GM19467 (cell line): ENCODE measurements around the gene ETV7.

Experiments
- ATAC-seq: cut with Tn5 transposase; IDR thresholded peaks from one replicate; pipeline ENCODE4 v1.9.1; 2021; ENCODE audit warnings: mild to moderate bottlenecking, moderate library complexity; ENCODE audit not compliant: unreplicated experiment

The ETV7 gene

DNA sequence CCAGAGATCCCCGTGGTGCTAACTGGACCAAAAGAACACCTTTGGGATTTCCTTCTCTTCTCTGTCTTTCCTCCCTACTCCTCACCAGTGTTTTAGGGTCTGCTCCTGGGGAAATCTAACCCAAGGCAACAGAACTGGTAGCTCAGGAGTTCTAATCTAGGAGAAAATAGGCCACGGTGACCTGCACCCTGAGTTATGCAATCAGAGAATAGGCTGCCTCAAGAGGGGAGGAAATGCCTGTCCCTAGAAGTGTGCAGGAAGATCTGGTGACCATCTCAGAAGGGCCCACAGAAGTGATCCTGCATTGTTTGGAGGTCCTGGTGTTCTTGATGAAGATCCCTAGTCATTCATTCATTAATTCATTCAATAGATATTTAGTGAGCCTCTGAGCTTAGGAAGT, 3.4 kb downstream of the ETV7 start:
- no peak for ATAC-seq

DNA sequence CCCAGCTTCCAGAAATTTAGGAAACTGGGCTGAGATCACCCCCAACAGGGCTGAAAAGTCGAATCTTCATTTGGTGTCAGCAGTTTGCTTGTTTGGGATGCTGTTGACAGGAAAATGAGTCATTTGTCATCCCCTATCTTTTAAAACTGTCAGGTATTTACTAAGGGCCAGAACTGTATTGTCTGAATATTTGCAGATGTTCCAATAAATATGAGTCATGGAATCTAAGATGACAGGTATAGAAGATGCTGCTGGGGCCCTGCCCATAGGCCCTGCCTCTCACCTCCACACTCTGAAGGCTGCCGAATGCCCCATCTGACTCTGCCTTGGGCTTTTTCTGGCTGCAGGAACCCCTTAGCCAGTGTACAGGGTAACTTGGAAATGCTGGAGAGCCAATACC, 3.9 kb downstream of the ETV7 start:
- no peak for ATAC-seq

DNA sequence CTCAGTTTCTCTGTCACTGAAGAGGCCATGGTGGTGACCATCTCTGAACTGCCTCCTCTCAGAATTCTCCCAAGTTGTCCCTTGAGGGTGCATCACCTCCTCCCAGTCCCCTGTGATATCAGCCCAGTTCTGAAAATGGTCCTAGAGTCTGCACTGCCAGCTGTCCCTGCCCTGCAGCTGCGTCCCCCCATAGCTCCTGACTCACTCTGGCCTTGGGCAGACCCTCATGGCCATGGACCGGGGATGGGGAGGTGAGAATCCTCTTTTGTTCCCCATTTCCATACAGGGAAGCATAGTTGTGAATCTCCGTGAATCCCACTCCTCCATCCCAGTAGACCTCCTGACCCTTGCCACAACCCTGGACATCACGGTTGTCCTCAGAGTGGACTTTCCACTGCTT, 4.5 kb downstream of the ETV7 start:
- no peak for ATAC-seq

DNA sequence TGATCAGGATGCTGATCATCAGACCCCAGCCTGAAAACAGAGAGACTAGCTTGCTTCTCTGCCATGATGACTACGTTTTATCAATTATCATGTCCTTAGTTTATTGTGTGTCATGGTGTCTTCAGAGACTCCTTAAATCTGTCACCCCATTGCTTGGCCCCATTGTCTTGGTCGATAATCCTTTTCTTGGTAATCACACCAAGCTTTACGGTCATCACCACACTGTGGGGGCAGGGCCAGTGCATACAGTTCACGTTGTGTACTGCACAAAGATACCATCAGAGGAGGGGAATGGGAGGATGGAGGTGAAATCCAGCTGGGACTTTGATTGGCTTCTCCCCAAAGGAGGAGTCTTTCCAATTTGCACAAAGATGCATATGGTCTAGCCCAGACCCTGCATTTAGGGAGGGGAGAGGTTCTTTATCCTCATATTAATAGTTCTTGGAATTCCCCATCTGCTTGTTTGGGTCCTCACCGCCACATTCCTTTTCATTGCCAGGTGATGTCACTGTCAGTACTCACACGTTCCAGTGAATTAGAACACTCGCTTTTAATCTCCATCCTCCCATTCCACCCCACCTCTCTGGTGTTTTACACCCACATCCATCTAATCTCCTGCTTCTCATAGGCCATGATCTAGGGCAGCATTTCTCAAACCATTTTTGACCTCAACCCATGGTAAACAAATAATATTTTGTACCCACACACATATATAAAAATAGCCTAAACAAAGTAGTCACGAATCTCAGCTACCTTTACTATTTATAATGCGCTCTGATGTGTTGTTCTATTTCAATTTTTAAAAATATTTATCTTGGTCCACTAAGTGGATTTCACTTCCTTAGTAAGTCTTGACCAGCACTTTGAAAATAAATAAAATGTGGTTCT, 5.7 kb downstream of the ETV7 start:
- ATAC-seq, result no peak

DNA sequence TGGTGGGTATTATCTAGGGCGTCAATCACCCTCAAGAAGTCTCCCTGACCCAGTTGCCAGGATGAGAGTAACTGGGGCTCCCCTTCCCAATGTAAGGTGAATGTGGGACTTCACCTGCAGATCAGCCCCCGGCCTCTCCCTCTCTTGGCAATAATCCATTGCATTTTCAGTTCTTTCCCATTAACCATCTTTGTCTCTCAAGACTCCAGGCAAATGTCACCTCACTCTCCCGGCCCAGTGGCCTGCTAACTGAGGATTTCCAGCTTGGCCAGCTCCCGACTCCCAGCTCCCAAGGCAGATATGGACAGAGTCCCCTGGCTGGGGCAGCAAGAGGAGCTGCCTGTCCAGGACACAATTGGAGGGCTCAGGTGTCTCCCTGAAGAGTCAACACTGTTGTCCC, 7.3 kb downstream of the ETV7 start:
- ATAC-seq, result no peak

DNA sequence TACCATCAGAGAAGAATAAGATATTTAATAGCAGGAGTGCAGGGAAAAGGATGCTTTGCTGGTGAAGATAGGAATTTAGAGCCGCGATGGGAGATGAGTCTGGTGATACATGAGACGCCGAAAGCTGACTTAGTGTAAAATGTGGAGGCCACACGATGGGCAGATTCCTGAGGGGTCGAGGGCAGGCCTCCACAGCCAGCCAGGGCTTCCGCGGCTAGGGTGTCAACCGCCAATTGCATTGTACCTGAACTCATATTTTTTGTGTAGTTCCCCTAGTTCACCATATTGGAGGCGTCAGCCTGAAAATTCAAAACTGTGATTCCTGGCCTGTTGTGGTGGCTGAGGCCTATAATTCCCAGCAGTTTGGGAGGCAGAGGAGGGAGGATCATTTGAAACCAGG, 8.5 kb downstream of the ETV7 start:
- no peak for ATAC-seq

DNA sequence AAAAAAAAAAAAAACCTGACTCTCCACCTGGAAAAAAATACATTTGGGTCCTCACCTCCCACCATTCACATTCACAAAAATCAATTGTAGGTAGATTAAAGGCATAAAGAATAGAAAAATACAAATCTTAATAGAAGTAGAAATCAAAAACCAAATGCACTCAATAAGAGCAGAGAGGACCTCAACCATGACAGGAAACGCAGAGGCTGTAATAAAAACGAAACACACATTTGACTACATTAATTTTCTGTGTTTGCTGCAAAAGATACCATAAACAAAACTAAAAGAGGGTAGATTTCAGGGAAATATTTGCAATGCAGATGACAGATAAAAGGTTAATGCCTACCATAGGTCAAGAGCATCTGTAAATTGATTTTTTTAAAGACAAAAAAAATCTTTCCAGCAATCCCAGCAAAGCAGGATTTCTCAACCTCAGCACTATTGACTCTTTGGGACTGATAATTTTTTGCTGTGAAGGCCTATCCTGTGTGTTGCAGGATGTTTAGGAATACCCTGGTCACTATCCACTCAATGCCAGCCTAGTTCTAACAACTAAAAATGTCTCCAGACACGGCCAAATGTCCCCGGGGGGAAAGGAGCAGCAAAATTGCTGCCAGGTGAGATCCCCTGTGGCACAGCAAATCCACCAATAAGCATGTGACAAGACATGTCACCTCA, 9.1 kb downstream of the ETV7 start:
- no peak for ATAC-seq

DNA sequence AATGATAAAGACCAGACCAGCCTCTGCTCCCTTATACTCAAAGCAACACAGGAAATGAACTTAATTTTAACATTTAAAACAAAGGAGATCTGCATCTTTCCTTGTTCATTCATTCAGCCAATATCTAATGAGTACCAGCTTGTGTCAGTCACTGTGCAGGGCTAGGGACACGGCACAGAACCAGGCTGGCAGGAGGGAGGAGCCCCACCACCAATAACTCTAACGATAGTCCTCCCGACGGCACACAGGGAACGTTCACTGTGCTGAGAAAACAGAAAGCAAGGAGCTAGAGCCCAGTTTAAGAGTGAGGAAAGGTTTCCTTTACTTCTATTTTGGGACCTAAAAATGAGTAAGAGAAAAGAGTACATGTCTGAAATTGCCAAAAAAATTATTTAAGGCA, 9.9 kb downstream of the ETV7 start:
- ATAC-seq, result no peak

DNA sequence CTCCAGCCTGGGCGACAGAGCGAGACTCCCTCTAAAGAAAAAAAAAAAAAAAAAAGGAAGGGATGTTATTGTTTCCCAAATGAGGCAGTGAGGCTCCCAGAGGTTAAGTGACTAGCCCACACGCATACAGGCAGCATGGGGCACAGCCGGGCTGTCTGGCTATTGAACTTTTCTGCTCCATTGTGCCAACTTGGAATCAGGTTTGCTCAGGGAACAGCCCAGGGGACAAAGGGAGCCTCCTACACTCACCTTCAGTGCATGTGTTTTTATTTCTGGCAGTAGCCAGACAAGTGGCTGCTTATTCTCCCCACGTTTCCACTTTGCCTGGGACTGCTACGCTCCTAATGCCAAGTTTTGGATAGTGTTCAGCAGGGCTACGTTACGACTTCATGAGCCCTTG, 10.7 kb downstream of the ETV7 start:
- ATAC-seq, result no peak

DNA sequence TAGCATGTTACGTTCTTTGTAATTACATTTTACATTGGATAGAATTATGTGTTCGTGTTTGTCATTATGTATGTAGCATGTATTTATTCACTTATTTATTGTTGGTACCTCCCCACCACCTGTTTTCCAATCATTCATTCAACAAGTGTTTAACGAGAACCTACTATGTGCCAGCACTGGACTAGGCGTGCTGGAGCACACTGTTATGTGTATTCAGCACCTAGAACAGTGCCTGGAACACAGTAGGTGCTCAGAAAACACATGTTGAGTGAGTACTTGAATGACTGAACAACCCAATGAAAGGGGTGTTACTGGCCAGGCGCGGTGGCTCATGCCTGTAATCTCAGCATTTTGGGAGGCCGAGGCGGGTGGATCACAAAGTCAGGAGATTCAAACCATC, 11.3 kb downstream of the ETV7 start:
- no peak for ATAC-seq

DNA sequence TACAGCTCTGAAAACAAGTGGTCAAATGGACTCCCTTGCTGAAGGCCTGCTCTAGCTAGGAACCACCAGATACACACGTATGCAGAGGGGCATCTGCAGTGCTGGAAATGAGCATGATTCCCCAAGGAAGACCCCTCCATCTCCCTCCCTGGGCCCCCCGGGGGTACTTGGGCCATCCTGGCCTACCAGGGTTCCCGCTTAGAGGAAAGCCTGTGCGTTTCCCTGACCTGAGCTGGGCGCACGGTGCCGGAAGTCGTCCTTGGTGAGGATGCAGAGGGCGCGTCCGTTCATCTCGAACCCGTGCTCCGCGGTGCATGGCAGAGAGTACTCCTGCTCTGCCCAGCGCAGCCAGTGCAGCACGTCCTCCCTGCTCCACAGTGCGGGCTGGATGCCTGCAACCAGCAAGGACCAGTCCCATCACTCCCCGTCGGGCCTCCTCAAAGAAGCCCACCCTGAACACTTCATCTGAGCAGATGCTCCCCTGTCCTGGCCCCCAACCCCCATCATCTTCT, 11.8 kb downstream of the ETV7 start:
- no peak for ATAC-seq

DNA sequence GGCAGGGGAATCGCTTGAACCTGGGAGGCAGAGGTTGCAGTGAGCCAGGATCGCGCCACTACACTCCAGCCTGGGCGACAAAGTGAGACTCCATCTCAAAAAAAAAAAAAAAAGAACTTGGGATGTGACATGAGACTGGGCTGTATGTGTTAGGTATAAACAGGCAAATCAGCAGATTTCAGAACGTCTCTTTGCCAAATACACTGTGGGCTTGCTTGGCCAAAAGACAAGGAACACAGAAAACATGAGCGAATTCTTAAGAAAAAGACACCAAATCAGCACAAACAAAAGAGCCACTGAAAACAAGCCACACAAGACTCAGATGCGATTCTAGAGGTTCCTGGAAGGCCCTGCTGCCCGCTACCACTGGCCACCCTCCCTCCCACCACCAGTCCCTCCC, 12.5 kb downstream of the ETV7 start:
- ATAC-seq, result no peak

DNA sequence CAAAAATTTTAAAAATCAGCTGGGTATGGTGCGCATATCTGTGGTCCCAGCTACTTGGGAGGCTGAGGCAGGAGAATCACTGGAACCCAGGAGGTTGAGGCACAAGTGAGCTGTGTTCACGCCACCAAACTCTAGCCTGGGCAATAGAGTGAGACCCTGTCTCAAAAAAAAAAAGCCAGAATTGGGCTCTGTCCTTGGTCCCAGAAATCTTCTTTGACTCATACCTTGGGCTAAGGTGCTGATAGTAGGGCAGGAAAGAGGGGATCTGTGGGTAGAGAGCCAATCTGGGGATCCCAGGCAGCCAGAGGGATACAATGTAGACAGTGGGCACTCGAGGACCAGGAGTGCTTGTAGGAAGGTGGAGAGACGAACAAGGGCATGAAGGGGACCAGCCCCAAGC, 13.3 kb downstream of the ETV7 start:
- ATAC-seq, result no peak

DNA sequence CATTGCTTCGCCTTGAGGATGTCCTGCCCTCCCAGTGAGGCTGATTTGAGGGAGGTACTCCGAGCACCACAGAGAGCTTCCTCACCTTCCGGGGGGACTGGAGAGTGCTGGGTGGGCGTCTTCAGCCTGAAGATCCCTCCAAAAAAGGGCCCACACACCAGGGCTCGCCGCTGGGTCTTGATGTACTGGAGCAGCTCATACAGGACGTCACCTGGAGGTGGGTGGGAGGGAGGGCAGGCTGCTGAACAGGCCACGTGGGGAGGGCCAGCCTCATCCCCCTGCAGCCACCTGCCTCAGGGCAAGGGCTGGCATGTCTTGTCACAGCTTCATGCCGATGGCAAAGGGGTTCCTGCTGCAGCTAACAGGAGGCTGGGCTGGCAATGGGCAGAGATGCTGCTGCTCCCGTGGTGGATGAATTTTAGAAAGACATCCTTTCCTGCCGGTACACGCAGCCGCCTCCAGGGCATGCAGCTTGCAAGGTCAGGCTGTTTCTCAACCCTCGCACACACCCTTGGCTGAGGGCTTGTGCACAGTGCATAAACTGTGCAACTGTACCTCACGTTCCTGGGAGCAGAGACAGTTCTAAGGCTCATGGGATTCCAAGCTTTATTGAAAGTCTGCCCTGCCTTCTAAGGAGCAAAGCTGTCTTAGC, 14.0 kb downstream of the ETV7 start:
- no peak for ATAC-seq

DNA sequence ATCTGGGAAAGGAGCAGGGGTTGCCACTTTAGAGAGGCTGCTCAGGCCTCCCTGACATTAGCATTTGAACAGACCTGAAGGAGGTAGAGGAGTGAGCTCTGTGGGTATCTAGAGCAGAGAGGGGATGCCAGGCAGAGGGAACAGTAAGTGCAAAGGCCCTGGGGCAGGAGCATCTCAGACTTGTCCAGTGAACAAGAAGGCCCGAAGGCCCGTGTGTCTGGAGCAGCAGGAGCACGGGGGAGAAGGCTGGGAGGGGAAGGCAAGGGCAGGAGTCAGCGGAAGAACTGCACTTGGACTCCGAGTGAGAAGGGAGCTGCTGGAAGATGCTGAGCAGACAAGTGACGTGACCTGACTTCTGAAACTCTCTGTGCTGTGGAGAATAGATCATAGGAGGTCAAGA, 15.4 kb downstream of the ETV7 start:
- no peak for ATAC-seq

DNA sequence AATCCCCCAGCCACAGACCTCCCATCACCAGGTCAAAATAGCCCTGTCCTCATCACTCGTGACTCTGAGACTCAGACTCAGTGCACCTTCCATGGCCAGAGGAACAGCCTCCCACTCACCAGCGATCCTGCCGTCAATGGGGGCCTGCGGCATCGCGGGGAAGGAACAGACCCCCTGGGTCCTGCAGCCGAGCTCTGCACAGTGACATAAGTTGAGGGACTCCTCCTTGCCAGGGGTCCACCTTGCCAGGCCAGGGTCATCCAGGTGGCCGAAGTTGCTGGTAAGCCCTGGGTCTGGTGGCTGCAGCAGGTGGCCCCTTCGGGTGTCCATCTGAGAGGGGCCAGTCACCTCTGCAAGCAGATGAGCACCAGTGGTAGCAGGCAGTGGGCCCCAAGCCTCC, 16.3 kb downstream of the ETV7 start:
- ATAC-seq, result no peak

DNA sequence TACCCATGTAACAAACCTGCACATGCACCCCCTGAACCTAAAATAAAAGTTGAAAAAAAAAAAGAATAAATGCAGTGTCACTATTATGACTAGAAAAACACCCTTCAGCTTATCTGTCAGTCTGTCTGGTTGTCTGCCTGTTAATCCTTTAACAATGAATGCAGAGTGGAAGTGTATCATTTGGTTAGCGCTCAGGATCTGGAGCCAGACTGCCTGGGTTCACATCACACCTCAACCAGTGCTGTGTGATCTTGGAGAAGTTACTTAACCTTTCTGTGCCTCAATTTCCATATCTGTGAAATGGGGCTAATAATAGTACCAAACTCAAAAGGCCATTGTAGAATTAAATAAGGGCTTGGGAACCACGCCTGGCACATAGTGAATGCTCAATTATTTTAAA, 16.8 kb downstream of the ETV7 start:
- no peak for ATAC-seq

DNA sequence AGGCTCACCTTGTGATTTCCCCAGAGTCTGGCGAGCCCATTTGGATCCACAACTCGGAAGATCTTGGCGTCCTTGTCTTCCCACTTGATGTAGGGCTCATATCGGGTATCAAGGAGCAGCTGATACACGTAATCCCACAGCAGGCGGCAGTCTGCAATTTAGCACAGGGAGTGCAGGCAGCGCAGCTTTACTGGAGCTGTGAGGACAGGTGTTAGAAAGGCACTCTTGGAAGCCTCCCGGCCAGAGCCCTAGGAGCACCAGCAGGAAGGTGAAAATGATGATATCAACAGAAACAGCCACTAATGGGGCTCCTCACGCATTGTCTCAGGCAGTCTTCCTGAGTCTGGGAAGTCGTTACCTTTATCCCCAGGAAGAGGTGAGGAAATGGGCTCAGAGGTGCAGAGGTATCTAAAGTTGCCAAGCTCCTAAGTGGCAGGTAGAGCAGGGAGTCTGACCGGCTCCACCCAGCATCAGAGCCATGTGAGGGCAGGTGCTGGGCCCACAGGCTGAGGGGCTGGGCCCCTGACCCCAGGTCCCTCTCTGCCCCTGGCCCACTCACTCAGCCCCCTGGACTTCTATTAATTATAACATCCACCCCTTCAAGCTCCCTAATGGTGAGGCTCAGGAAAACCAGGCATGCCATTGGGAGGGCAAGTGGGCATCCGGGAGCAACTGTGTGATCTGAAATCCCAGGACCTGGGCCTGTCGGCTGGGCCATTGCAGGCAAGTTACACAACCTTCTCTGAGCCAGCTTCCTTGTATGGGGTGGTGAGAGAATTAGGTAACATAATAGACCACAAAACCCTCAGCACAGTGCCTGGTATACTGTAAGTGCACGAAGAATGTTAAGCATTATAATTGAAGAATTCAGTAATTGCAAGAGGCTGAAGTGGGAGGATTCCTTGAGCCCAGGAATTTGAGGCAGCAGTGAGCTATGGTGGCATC, 18.3 kb downstream of the ETV7 start:
- ATAC-seq, result no peak

DNA sequence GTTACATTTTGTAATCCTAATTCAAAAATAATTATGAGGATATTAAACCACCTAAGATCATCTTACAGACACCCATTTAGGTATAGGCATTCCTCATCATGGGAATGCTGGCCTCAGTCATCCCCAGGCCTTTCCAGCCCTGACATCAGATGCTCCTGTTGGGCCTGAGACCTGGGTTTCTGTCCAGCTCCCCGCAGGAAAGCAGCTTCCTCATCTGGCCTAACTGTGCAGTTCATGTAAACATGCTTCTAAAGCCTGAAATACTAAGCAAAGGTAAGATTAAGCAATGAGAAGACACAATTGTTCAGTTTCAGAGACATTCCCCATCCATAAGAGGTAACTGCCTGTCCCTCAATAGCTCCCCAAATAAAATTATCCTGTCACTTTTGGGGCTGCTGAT, 19.0 kb downstream of the ETV7 start:
- no peak for ATAC-seq

DNA sequence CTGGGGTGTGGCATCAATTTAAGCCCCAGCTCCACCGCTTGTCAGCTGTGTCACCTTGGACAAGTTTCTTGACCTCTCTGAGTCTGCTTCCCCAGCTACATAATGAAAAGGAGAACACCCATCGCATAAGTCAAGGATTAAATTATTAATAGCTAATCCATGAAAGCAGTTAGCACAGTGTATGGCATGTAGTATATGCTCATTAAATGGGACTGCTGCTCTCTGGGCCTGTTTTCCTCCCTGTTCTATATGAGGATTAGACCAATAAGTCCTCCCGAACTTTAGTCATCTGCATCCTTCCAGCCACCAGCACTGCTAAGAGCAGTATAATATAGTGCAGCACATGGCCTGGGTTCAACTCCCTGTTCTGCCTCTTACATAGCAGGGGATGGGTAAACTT, 19.7 kb downstream of the ETV7 start:
- no peak for ATAC-seq
